HFFc6 (cell line): ENCODE results near the gene IGF1R. TPM values are rescaled to one million over a fixed set of nuclear protein-coding genes. Genes with fewer than 3 reads are reported as not detected.

ENCODE experiments used
- DNase-seq: peaks from one replicate; pipeline ENCODE4 v3.0.0-alpha.2; 2018
- H3K27ac Mint-ChIP-seq: 2 replicates; pipeline ENCODE4 v1.8.0; 2020; ENCODE audit warnings: mild to moderate bottlenecking, mixed read lengths
- H3K27me3 Mint-ChIP-seq: 2 replicates; pipeline ENCODE4 v1.8.0; 2021; ENCODE audit warnings: mild to moderate bottlenecking, moderate library complexity, mixed read lengths; ENCODE audit not compliant: insufficient read depth
- H3K36me3 Mint-ChIP-seq: 2 replicates; pipeline ENCODE4 v1.8.0; 2021; ENCODE audit warnings: low read depth, mixed read lengths
- H3K4me1 Mint-ChIP-seq: 2 replicates; pipeline ENCODE4 v1.8.0; 2020; ENCODE audit warnings: low read depth, mixed read lengths
- H3K4me3 Mint-ChIP-seq: 2 replicates; pipeline ENCODE4 v1.8.0; 2020; ENCODE audit warnings: mild to moderate bottlenecking, moderate library complexity, mixed read lengths
- H3K9me3 Mint-ChIP-seq: 2 replicates; pipeline ENCODE4 v1.8.0; 2020; ENCODE audit warnings: mild to moderate bottlenecking, mixed read lengths
- total RNA-seq, 6 experiments: library from RNA; stranded (reverse); fragmentation: NEBNext Ultra II Directional; extraction: Animal tissue kit (Norgen Biotek cat#: 25700); gene quantifications; 2 replicates in 1 of 6; 3 replicates in 5 of 6; pipeline ENCODE4 v1.2.3, GENCODE V29; 2021
- TF ChIP-seq, protein P1 (sequence below): fragments of 200-600 bp; sonication (generic); IDR thresholded peaks from 2 replicates; pipeline ENCODE4 v1.5.0; 2021; ENCODE audit warnings: antibody characterized with exemption, mild to moderate bottlenecking

Gene IGF1R
- total RNA-seq, 6 experiments from 2014 or later, result 46.7 to 61.9 (median 50.1) TPM

DNA sequence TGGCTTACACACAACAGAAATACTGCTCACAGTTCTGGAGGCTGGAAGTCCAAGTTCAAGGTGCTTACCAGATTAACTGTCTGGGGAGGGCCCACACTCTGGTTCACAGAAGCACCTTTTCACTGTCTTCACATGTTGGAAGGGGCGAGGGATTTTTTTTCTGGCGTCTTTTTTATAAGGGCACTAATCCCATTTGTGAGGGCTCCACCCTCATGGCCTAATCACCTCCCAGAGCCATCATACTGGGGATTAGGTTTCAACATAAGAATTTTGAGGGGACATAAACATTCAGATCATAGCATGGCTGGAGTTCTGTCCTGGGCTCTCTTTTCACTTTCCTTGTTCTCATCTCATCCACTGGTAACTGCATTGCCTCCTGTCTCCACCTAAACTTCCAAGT is 63.5 kb downstream of the IGF1R start:
- H3K36me3 Mint-ChIP-seq, result peaks cover 43% of the 10 kb centered on the region
- peaks cover 35% of the 10 kb centered on the region for H3K4me1 Mint-ChIP-seq
- DNase-seq, result no peak
- TF ChIP-seq, protein P1, sequence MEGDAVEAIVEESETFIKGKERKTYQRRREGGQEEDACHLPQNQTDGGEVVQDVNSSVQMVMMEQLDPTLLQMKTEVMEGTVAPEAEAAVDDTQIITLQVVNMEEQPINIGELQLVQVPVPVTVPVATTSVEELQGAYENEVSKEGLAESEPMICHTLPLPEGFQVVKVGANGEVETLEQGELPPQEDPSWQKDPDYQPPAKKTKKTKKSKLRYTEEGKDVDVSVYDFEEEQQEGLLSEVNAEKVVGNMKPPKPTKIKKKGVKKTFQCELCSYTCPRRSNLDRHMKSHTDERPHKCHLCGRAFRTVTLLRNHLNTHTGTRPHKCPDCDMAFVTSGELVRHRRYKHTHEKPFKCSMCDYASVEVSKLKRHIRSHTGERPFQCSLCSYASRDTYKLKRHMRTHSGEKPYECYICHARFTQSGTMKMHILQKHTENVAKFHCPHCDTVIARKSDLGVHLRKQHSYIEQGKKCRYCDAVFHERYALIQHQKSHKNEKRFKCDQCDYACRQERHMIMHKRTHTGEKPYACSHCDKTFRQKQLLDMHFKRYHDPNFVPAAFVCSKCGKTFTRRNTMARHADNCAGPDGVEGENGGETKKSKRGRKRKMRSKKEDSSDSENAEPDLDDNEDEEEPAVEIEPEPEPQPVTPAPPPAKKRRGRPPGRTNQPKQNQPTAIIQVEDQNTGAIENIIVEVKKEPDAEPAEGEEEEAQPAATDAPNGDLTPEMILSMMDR, result no peak
- no peaks in the 10 kb centered on the region for H3K27me3 Mint-ChIP-seq
- H3K4me3 Mint-ChIP-seq, result no peak overlapping the region
- H3K27ac Mint-ChIP-seq, result no peak overlapping the region
- H3K9me3 Mint-ChIP-seq, result peaks cover 13% of the 10 kb centered on the region

DNA sequence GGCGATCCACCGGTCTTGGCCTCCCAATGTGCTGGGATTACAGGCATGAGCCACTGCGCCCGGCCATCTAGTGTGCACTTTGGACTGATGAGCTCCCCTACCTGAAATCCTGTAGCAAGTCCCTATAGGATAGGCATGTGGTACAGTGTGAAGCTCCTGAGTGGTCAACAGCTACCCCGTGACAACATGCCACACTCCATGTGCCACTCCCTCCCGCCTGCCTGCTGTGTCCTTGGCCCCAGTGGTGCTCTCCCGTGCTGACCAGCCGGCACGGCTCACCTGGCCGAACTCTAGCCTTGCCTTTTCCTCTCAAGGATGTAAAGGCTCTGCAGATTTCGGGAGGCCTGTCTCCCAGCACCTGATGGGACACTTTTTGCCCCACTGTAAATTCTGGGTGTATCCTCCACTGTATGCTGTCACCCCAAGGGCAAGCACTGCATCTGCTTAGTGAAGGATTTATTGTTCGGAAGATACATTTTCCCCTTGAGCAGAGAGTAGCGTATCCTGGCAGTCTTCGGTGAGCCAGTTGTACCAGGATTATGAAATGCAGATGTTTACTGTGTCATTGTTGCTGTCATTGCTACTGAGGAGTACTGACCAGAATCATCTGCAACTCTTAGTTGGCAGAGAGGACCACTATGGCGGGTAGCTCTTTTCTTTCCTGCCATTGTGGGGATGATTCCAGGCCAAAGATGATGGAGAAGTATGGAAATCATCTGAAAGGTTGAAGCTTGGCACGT is 64.7 kb downstream of the IGF1R start:
- Mint-ChIP-seq H3K27me3 (no peaks in the 10 kb centered on the region), H3K9me3 (peaks cover 13% of the 10 kb centered on the region), H3K4me3 (no peak overlapping the region), H3K36me3 (peaks cover 36% of the 10 kb centered on the region), H3K27ac (no peak overlapping the region), H3K4me1 (peaks cover 43% of the 10 kb centered on the region)
- TF ChIP-seq, protein P1, result no peak
- no peak for DNase-seq

DNA sequence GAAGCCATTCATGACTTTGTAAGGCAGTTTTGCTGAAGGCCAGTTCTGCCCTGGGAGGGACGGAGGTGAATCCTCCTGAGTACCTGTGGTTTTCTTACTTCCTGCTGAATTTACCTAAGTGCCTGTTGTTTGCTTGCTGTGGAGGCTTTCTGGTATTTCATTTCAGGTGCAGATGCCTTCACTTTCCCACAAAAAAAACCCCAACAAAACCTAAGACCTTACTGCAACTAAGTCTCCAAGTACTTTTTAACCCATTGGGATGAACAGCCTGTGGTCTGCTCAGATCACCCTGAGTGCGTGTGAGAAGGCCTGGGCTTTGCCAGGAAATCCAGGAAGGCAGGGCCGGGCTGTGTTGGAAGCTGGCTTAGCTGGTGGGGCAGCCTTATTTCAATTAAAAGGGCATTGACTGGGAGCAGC is 65.3 kb downstream of the IGF1R start:
- Mint-ChIP-seq H3K4me3 (no peak overlapping the region), H3K4me1 (peaks cover 48% of the 10 kb centered on the region), H3K27ac (no peak overlapping the region), H3K27me3 (no peaks in the 10 kb centered on the region; the same call in 1 of the 2 replicates), H3K9me3 (peaks cover 13% of the 10 kb centered on the region), H3K36me3 (peaks cover 31% of the 10 kb centered on the region)
- DNase-seq, result no peak
- TF ChIP-seq, protein P1, result no peak

DNA sequence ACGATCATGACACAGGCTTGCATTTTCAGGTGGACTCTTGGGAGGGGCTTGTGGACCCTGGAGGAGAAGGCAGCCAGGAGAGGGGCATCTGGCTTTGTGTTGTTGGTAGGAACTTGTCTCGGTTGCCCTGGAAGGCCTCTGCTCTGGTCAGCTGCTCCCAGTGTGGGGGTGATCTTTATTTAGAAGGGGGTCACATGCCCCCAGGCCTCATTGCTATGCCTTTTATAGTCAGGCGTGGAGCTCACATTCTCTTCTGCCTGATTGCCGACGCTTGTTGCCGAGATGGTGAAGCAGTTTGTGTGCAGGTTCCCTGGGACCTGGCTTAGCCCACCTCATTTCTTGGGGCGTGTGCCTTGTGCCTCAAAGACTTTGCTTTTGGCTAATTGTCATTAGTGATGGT is 66.6 kb downstream of the IGF1R start:
- no peak for DNase-seq
- peaks cover 21% of the 10 kb centered on the region for H3K36me3 Mint-ChIP-seq
- H3K4me3 Mint-ChIP-seq, result no peak overlapping the region
- H3K4me1 Mint-ChIP-seq, result peaks cover 62% of the 10 kb centered on the region
- H3K9me3 Mint-ChIP-seq, result peaks cover 13% of the 10 kb centered on the region
- no peak overlapping the region for H3K27ac Mint-ChIP-seq
- H3K27me3 Mint-ChIP-seq, result no peaks in the 10 kb centered on the region; the same call in 1 of the 2 replicates
- TF ChIP-seq, protein P1, result no peak

DNA sequence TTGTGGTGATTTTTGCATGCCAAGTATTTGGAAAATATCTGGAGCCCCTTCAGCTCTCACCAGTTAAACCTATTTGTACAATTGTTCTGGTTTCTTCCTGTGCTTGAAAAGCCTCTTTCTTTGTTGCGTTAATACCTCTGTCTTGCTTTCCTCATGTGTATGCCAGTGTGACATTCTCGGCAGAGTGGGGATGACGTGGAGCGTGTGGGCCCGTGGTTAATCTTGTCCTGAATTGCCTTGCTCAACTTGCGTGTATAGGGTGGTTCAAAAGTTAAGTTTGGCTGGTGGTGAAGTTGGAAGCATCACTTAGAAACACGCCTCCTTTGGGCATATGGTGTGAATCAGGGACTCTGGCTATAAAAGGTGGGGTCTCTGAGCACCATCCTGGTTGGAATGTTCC is 67.1 kb downstream of the IGF1R start:
- H3K4me3 Mint-ChIP-seq, result no peak overlapping the region
- H3K27me3 Mint-ChIP-seq, result peaks cover 1% of the 10 kb centered on the region; the same call in 1 of the 2 replicates
- peaks cover 66% of the 10 kb centered on the region for H3K4me1 Mint-ChIP-seq
- DNase-seq, result no peak
- H3K9me3 Mint-ChIP-seq, result peaks cover 13% of the 10 kb centered on the region
- no peak overlapping the region for H3K27ac Mint-ChIP-seq
- TF ChIP-seq, protein P1, result no peak
- peaks cover 17% of the 10 kb centered on the region for H3K36me3 Mint-ChIP-seq
